K562 (cell line): Measurements from ENCODE around the gene SLC16A5.

Experiments used
- ATF1 ChIP-seq, 2 experiments: fragments of 450-650 bp in 1 of 2; IDR thresholded peaks; 2 replicates each; pipeline ENCODE4 v1.6.1; 2016; ENCODE audit warnings: missing compliant biosample characterization in 1 of 2, missing genetic modification characterization in 1 of 2
- CHCHD3 ChIP-seq: fragments of 250-450 bp; sonication (Bioruptor Pico); IDR thresholded peaks from 2 replicates; pipeline ENCODE4 v2.1.2; 2022; ENCODE audit warnings: mild to moderate bottlenecking
- FOSL1 ChIP-seq: fragments of 200-800 bp; sonication (Bioruptor generic); conservative IDR thresholded peaks from 2 replicates; pipeline ENCODE4 v1.6.1; 2016; ENCODE audit warnings: missing genetic modification characterization, missing compliant biosample characterization
- KAT7 ChIP-seq: sonication (generic); formaldehyde crosslinking; IDR thresholded peaks from 2 replicates; pipeline ENCODE4 v1.8.0; 2022; ENCODE audit warnings: missing genetic modification reagents, mild to moderate bottlenecking, borderline replicate concordance
- KLF16 ChIP-seq: IDR thresholded peaks from 2 replicates; pipeline ENCODE4 v1.6.1; 2016; ENCODE audit warnings: antibody characterized with exemption
- POLR2A ChIP-seq: fragments of 450-650 bp; conservative IDR thresholded peaks from 2 replicates; pipeline ENCODE4 v1.6.1; 2016
- ZNF24 ChIP-seq: fragments of 450-650 bp; IDR thresholded peaks from 2 replicates; pipeline ENCODE4 v1.6.1; 2016
- TF ChIP-seq, protein P1 (sequence below): fragments of 450-650 bp; IDR thresholded peaks from 2 replicates; pipeline ENCODE4 v1.6.1; 2018; ENCODE audit warnings: mild to moderate bottlenecking, low read depth; ENCODE audit not compliant: partially characterized antibody
- TF ChIP-seq, protein P2 (sequence below): IDR thresholded peaks from 2 replicates; pipeline ENCODE4 v1.6.1; 2012; ENCODE audit warnings: low read depth, low read length, improper control_type of control experiment, borderline replicate concordance
- TF ChIP-seq, protein P3 (sequence below), 2 experiments: fragments of 450-650 bp; formaldehyde crosslinking in 1 of 2; IDR thresholded peaks; 2 replicates each; pipeline versions ENCODE4 v1.4.0 to v1.6.1; 2014 to 2020; ENCODE audit warnings: mild to moderate bottlenecking in 2 of 2, borderline replicate concordance in 1 of 2, low read depth in 1 of 2

DNA sequence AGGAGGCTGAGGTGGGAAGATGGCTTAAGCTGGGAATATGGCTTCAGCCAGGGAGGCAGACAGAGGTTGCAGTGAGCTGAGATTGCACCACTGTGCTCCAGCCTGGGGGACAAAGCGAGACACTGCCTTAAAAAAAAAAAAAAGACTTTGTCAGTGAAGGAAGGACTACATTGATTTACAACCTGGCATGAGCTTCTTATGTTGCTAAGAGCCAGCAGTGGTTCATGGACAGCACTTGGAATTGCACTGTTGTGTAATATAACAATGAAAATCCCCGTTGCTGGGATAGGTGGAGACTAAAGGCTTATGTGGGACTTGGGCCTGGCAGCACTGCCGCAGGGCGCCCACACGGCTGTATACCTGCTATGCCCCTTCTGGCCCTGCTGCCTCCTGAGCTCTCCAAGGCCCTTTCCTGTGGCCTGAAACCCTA, 14.1 kb upstream of the SLC16A5 start:
- TF ChIP-seq FOSL1 (no peak), POLR2A (no peak), ATF1 (CRISPR knock-in tag; IDR thresholded peaks at IDR 0.05) (no peak), ATF1 (tag; IDR thresholded peaks at IDR 0.05) (no peak), ZNF24 (no peak), KLF16 (no peak), CHCHD3 (CRISPR knock-in tag) (no peak), KAT7 (no peak)
- TF ChIP-seq, protein P1, sequence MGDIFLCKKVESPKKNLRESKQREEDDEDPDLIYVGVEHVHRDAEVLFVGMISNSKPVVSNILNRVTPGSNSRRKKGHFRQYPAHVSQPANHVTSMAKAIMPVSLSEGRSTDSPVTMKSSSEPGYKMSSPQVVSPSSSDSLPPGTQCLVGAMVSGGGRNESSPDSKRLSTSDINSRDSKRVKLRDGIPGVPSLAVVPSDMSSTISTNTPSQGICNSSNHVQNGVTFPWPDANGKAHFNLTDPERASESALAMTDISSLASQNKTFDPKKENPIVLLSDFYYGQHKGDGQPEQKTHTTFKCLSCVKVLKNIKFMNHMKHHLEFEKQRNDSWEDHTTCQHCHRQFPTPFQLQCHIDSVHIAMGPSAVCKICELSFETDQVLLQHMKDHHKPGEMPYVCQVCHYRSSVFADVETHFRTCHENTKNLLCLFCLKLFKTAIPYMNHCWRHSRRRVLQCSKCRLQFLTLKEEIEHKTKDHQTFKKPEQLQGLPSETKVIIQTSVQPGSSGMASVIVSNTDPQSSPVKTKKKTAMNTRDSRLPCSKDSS, result no peak
- TF ChIP-seq, protein P2, sequence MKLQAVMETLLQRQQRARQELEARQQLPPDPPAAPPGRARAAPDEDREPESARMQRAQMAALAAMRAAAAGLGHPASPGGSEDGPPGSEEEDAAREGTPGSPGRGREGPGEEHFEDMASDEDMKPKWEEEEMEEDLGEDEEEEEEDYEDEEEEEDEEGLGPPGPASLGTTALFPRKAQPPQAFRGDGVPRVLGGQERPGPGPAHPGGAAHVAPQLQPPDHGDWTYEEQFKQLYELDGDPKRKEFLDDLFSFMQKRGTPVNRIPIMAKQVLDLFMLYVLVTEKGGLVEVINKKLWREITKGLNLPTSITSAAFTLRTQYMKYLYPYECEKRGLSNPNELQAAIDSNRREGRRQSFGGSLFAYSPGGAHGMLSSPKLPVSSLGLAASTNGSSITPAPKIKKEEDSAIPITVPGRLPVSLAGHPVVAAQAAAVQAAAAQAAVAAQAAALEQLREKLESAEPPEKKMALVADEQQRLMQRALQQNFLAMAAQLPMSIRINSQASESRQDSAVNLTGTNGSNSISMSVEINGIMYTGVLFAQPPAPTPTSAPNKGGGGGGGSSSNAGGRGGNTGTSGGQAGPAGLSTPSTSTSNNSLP, result no peak
- TF ChIP-seq, protein P3, sequence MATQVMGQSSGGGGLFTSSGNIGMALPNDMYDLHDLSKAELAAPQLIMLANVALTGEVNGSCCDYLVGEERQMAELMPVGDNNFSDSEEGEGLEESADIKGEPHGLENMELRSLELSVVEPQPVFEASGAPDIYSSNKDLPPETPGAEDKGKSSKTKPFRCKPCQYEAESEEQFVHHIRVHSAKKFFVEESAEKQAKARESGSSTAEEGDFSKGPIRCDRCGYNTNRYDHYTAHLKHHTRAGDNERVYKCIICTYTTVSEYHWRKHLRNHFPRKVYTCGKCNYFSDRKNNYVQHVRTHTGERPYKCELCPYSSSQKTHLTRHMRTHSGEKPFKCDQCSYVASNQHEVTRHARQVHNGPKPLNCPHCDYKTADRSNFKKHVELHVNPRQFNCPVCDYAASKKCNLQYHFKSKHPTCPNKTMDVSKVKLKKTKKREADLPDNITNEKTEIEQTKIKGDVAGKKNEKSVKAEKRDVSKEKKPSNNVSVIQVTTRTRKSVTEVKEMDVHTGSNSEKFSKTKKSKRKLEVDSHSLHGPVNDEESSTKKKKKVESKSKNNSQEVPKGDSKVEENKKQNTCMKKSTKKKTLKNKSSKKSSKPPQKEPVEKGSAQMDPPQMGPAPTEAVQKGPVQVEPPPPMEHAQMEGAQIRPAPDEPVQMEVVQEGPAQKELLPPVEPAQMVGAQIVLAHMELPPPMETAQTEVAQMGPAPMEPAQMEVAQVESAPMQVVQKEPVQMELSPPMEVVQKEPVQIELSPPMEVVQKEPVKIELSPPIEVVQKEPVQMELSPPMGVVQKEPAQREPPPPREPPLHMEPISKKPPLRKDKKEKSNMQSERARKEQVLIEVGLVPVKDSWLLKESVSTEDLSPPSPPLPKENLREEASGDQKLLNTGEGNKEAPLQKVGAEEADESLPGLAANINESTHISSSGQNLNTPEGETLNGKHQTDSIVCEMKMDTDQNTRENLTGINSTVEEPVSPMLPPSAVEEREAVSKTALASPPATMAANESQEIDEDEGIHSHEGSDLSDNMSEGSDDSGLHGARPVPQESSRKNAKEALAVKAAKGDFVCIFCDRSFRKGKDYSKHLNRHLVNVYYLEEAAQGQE (IDR thresholded peaks at IDR 0.05; ENCODE audit: borderline replicate concordance), result no peak
- TF ChIP-seq, protein P3 (CRISPR knock-in tag; IDR thresholded peaks at IDR 0.05; ENCODE audit: low read depth), result no peak
